ENCODE data around the gene MINK1.

The MINK1 gene

DNA sequence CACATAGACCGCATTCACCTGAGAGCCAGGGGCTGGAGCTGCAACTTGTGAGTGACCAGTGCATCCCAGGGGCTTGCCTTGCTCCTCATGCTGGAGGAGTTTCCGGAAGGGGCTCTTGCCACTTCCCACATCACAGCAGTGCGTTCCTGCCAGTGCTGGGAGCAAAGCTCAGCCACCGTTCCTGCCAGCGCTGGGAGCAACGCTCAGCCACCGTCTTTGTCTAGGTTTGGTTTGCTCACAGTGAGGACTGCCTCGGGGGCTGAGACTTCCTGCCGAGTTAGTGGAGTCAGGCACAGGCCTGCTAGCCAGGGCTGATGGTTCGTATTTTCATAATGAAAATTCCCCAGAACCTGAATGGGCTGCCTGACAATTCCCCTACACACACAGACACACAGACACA, 75.2 kb downstream of the MINK1 start (continued):
- TF ChIP-seq ZNF423 (tag by site-specific recombination; IDR thresholded peaks at IDR 0.05) = no peak
- TF ChIP-seq ZFP3 (tag by site-specific recombination; IDR thresholded peaks at IDR 0.05; ENCODE audit: low read depth) = no peak

DNA sequence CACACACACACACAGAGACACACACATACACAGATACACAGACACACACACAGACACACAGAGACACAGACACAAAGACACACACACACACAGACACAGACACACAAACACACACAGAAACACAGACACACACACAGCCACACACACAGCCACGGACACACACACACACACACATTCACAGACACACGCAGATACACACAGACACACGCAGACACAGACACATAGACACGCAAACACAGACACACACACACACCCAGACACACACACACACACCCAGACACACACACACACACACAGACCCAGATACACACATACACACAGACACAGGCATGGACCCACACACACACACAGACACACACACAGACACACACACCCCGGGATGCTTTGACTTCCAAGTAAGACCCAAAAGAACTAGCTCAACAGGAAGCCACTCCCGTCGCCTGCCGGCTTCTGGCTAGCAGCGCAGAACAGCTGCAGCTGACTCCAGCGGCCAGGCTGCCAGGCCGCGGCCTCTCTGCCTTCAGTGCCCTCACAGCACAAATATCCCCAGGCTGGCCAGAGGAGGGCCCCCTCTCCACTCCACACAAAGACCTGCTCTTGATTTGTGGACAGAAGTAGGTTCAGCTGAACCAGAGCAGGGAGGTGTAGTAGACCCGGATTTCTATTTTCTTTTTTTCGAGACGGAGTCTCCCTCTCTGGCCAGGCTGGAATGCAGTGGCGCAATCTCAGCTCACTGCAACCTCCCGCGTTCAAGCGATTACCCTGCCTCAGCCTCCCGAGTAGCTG, 75.8 kb downstream of the MINK1 start:
- ChIA-PET CTCF (interaction anchor here (0.6 to 2.3 kb wide), 45 partner anchors 8 to 1162 kb away, joined by 3 to 23 read pairs (median 4); partner anchors contain the start of genes ARRB2, C17orf107, CAMTA2 and ENO3), POLR2A (interaction anchor here (0.5 to 1.9 kb wide), 14 partner anchors 14 to 240 kb away, joined by 3 to 27 read pairs (median 4); partner anchors contain the start of genes ARRB2, INCA1, KIF1C and RNF167)
- Histone ChIP-seq H3K4me1 (ENCODE audit: control insufficient read depth, insufficient read depth, low read length) (no peaks in the 10 kb centered on the region; the same call in 1 of the 2 replicates), H3K27ac (ENCODE audit: extremely low read depth, low read depth, low read length) (0 out of 2 replicates have a peak overlapping the region, but pooled peaks have one; percentile 12), H3K9me3 (ENCODE audit: control insufficient read depth, insufficient read depth, low read depth, low read length) (no peaks in the 10 kb centered on the region), H3K36me3 (ENCODE audit: control insufficient read depth in 2 of 2, insufficient read depth in 1 of 2, low read length in 2 of 2) (no peaks in the 10 kb centered on the region), H3K4me3 (ENCODE audit: low read depth, low read length) (no peak overlapping the region)
- TF ChIP-seq ZNF654 (tag by site-specific recombination; IDR thresholded peaks at IDR 0.05; ENCODE audit: low read depth) = peak; percentile 85
- 0 out of 2 replicates have a peak, but pooled peaks have one; percentile 21 for TF ChIP-seq SP7 (tag by site-specific recombination; IDR thresholded peaks at IDR 0.05)
- no peak for TF ChIP-seq ZFP3 (tag by site-specific recombination; IDR thresholded peaks at IDR 0.05; ENCODE audit: low read depth)
- peak; percentile 48; the same call in 1 of the 2 replicates for TF ChIP-seq ZNF501 (tag by site-specific recombination; IDR thresholded peaks at IDR 0.05)
- TF ChIP-seq ZNF239 (tag by site-specific recombination; IDR thresholded peaks at IDR 0.05) = peak; percentile 45; the same call in 1 of the 2 replicates
- TF ChIP-seq ZFP37 (tag by site-specific recombination; IDR thresholded peaks at IDR 0.05) = no peak
- TF ChIP-seq ZNF658 (tag by site-specific recombination; IDR thresholded peaks at IDR 0.05) = no peak
- TF ChIP-seq ZNF174 (tag by site-specific recombination; IDR thresholded peaks at IDR 0.05) = no peak
- no peak for TF ChIP-seq ZNF302 (tag by site-specific recombination; IDR thresholded peaks at IDR 0.05; ENCODE audit: low read depth)
- TF ChIP-seq, protein P1, sequence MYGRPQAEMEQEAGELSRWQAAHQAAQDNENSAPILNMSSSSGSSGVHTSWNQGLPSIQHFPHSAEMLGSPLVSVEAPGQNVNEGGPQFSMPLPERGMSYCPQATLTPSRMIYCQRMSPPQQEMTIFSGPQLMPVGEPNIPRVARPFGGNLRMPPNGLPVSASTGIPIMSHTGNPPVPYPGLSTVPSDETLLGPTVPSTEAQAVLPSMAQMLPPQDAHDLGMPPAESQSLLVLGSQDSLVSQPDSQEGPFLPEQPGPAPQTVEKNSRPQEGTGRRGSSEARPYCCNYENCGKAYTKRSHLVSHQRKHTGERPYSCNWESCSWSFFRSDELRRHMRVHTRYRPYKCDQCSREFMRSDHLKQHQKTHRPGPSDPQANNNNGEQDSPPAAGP (tag by site-specific recombination; IDR thresholded peaks at IDR 0.05) = 0 out of 2 replicates have a peak, but pooled peaks have one; percentile 14
- TF ChIP-seq, protein P2, sequence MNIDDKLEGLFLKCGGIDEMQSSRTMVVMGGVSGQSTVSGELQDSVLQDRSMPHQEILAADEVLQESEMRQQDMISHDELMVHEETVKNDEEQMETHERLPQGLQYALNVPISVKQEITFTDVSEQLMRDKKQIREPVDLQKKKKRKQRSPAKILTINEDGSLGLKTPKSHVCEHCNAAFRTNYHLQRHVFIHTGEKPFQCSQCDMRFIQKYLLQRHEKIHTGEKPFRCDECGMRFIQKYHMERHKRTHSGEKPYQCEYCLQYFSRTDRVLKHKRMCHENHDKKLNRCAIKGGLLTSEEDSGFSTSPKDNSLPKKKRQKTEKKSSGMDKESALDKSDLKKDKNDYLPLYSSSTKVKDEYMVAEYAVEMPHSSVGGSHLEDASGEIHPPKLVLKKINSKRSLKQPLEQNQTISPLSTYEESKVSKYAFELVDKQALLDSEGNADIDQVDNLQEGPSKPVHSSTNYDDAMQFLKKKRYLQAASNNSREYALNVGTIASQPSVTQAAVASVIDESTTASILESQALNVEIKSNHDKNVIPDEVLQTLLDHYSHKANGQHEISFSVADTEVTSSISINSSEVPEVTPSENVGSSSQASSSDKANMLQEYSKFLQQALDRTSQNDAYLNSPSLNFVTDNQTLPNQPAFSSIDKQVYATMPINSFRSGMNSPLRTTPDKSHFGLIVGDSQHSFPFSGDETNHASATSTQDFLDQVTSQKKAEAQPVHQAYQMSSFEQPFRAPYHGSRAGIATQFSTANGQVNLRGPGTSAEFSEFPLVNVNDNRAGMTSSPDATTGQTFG (tag by site-specific recombination; IDR thresholded peaks at IDR 0.05; ENCODE audit: borderline replicate concordance) = no peak
- TF ChIP-seq, protein P3, sequence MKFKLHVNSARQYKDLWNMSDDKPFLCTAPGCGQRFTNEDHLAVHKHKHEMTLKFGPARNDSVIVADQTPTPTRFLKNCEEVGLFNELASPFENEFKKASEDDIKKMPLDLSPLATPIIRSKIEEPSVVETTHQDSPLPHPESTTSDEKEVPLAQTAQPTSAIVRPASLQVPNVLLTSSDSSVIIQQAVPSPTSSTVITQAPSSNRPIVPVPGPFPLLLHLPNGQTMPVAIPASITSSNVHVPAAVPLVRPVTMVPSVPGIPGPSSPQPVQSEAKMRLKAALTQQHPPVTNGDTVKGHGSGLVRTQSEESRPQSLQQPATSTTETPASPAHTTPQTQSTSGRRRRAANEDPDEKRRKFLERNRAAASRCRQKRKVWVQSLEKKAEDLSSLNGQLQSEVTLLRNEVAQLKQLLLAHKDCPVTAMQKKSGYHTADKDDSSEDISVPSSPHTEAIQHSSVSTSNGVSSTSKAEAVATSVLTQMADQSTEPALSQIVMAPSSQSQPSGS (tag by site-specific recombination; IDR thresholded peaks at IDR 0.05; ENCODE audit: low read depth) = no peak
- no peak for TF ChIP-seq ZNF707 (tag by site-specific recombination; IDR thresholded peaks at IDR 0.05)
- TF ChIP-seq ZNF350 (tag by site-specific recombination; IDR thresholded peaks at IDR 0.05) = no peak
- 0 out of 2 replicates have a peak, but pooled peaks have one; percentile 27 for TF ChIP-seq ZSCAN16 (tag by site-specific recombination; IDR thresholded peaks at IDR 0.05)
- TF ChIP-seq ZNF175 (tag by site-specific recombination; IDR thresholded peaks at IDR 0.05) = no peak
- TF ChIP-seq, protein P4, sequence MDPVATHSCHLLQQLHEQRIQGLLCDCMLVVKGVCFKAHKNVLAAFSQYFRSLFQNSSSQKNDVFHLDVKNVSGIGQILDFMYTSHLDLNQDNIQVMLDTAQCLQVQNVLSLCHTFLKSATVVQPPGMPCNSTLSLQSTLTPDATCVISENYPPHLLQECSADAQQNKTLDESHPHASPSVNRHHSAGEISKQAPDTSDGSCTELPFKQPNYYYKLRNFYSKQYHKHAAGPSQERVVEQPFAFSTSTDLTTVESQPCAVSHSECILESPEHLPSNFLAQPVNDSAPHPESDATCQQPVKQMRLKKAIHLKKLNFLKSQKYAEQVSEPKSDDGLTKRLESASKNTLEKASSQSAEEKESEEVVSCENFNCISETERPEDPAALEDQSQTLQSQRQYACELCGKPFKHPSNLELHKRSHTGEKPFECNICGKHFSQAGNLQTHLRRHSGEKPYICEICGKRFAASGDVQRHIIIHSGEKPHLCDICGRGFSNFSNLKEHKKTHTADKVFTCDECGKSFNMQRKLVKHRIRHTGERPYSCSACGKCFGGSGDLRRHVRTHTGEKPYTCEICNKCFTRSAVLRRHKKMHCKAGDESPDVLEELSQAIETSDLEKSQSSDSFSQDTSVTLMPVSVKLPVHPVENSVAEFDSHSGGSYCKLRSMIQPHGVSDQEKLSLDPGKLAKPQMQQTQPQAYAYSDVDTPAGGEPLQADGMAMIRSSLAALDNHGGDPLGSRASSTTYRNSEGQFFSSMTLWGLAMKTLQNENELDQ (tag by site-specific recombination; IDR thresholded peaks at IDR 0.05; ENCODE audit: low read depth) = no peak
- TF ChIP-seq BCL11B (tag by site-specific recombination; IDR thresholded peaks at IDR 0.05; ENCODE audit: low read depth) = no peak
- TF ChIP-seq, protein P5, sequence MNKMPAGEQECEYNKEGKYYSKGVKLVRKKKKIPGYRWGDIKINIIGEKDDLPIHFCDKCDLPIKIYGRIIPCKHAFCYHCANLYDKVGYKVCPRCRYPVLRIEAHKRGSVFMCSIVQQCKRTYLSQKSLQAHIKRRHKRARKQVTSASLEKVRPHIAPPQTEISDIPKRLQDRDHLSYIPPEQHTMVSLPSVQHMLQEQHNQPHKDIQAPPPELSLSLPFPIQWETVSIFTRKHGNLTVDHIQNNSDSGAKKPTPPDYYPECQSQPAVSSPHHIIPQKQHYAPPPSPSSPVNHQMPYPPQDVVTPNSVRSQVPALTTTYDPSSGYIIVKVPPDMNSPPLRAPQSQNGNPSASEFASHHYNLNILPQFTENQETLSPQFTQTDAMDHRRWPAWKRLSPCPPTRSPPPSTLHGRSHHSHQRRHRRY (tag by site-specific recombination; IDR thresholded peaks at IDR 0.05) = 0 out of 2 replicates have a peak, but pooled peaks have one; percentile 41
- TF ChIP-seq ZNF571 (tag by site-specific recombination; IDR thresholded peaks at IDR 0.05) = no peak
- no peak for TF ChIP-seq ZNF791 (tag by site-specific recombination; IDR thresholded peaks at IDR 0.05)
- no peak for TF ChIP-seq ZXDB (tag by site-specific recombination; IDR thresholded peaks at IDR 0.05)
- TF ChIP-seq GLI2 (tag by site-specific recombination; IDR thresholded peaks at IDR 0.05; ENCODE audit: borderline replicate concordance, low read depth) = no peak
- TF ChIP-seq BCL11A (tag by site-specific recombination; IDR thresholded peaks at IDR 0.05; ENCODE audit: low read depth) = no peak
